ENCODE results near the gene IPO4.

The IPO4 gene

GRCh38 chr14:24188251-24189058 lies at the start of gene IPO4:
Gene IPO4, minus strand, starts transcription at chr14:24188816. Its CDS starts 29 bp downstream, at chr14:24188787.
- peaks cover 47% of the 10 kb centered on the region for H3K4me1 Mint-ChIP-seq (ENCODE audit: low read depth)
- peak within 1 kb of the TSS; percentile 81 for H3K27ac Mint-ChIP-seq
- peaks cover 78% of the 10 kb centered on the region for H3K36me3 Mint-ChIP-seq (ENCODE audit: low read depth)
- intact Hi-C loops (cut with micrococcal nuclease) = loop anchor here (1.0 to 2.0 kb wide), 3 partner anchors 42 to 74 kb away; partner anchors contain the start of genes DCAF11, GMPR2, NEDD8 and NRL
- peak within 1 kb of the TSS; percentile 85 for H3K4me3 Mint-ChIP-seq
- no peaks in the 10 kb centered on the region for H3K27me3 Mint-ChIP-seq
- no peaks in the 10 kb centered on the region for H3K9me3 Mint-ChIP-seq

- H3K36me3 Mint-ChIP-seq (ENCODE audit: low read depth) = peaks cover 89% of the 10 kb centered on the region
- H3K4me1 Mint-ChIP-seq (ENCODE audit: low read depth) = peaks cover 90% of the 10 kb centered on the region
- H3K27ac Mint-ChIP-seq = no peak overlapping the region
- intact Hi-C loops (cut with micrococcal nuclease) = no loop called here
- no peaks in the 10 kb centered on the region for H3K27me3 Mint-ChIP-seq
- H3K4me3 Mint-ChIP-seq = no peak overlapping the region
- no peaks in the 10 kb centered on the region for H3K9me3 Mint-ChIP-seq
These were observed 49.5 kb upstream of the IPO4 start for GRCh38 chr14:24238123-24238522.

DNA sequence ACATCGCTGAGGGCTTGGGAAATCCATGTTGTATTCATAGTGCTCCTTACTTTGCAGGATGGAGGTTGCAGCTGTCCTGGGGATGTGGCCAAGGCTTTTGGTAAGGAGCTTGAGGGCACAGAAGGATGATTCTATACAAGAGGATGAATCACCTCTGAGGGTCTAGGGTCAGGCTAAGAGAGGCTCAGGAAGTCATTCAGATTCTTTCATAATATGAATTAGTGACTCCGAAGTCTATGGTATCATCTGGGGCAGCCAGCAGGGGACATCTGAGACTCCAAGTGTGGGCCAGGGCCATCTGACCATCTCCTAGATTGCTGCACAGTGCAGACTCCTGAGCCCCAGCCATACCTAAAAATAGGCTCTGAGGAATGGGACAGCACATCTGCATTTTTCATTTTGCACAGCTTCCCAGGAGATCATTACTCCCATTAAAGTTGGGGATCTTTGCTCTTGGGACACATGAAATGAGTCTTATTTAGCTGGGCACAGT lies 48.9 kb upstream of the IPO4 start:
- no peak overlapping the region for H3K4me3 Mint-ChIP-seq
- no peak overlapping the region for H3K27ac Mint-ChIP-seq
- H3K9me3 Mint-ChIP-seq = no peaks in the 10 kb centered on the region
- H3K27me3 Mint-ChIP-seq = no peaks in the 10 kb centered on the region
- H3K4me1 Mint-ChIP-seq (ENCODE audit: low read depth) = peaks cover 85% of the 10 kb centered on the region
- intact Hi-C loops (cut with micrococcal nuclease) = no loop called here
- H3K36me3 Mint-ChIP-seq (ENCODE audit: low read depth) = peaks cover 83% of the 10 kb centered on the region

DNA sequence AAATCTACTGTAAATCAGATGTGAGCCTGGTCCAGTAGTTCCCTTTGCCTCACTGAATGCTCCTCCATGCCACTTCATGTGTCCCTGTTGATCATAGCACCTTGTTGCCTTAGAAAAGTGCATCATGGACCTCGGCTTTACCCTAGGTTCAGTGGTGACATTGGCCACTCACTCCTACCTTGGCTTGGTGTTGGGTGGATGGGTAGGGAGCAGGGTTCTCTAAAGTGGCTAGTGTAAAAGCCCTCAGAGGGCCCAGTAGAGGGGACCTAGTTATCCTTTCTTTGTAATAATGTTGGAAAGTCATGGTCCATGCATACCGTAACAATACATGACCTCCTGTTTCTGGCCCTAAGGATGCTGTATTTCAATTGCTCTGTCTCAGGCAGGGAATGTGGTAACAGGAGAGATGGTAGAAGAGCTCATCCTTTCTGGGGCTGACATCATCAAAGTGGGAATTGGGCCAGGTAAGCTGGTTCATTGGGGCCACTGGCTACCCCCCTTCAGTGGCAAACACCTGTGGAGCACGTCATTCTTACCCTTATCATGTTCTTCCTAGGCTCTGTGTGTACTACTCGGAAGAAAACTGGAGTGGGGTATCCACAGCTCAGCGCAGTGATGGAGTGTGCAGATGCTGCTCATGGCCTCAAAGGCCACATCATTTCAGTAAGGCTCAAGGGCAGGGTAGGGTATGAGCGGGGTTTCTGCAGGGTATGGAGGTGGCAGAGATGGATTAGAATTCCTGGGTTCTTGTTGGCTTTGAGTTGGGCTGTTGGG lies 48.3 kb upstream of the IPO4 start:
- H3K9me3 Mint-ChIP-seq = no peaks in the 10 kb centered on the region
- intact Hi-C loops (cut with micrococcal nuclease) = no loop called here
- H3K27ac Mint-ChIP-seq = no peak overlapping the region
- H3K4me3 Mint-ChIP-seq = no peak overlapping the region
- no peaks in the 10 kb centered on the region for H3K27me3 Mint-ChIP-seq
- H3K4me1 Mint-ChIP-seq (ENCODE audit: low read depth) = peaks cover 82% of the 10 kb centered on the region
- H3K36me3 Mint-ChIP-seq (ENCODE audit: low read depth) = peaks cover 82% of the 10 kb centered on the region

GRCh38 chr14:24235804-24236688 lies 47.4 kb upstream of the IPO4 start:
- peaks cover 81% of the 10 kb centered on the region for H3K36me3 Mint-ChIP-seq (ENCODE audit: low read depth)
- no peaks in the 10 kb centered on the region for H3K9me3 Mint-ChIP-seq
- H3K27ac Mint-ChIP-seq = no peak overlapping the region
- intact Hi-C loops (cut with micrococcal nuclease) = no loop called here
- no peak overlapping the region for H3K4me3 Mint-ChIP-seq
- H3K27me3 Mint-ChIP-seq = no peaks in the 10 kb centered on the region
- peaks cover 84% of the 10 kb centered on the region for H3K4me1 Mint-ChIP-seq (ENCODE audit: low read depth)

DNA sequence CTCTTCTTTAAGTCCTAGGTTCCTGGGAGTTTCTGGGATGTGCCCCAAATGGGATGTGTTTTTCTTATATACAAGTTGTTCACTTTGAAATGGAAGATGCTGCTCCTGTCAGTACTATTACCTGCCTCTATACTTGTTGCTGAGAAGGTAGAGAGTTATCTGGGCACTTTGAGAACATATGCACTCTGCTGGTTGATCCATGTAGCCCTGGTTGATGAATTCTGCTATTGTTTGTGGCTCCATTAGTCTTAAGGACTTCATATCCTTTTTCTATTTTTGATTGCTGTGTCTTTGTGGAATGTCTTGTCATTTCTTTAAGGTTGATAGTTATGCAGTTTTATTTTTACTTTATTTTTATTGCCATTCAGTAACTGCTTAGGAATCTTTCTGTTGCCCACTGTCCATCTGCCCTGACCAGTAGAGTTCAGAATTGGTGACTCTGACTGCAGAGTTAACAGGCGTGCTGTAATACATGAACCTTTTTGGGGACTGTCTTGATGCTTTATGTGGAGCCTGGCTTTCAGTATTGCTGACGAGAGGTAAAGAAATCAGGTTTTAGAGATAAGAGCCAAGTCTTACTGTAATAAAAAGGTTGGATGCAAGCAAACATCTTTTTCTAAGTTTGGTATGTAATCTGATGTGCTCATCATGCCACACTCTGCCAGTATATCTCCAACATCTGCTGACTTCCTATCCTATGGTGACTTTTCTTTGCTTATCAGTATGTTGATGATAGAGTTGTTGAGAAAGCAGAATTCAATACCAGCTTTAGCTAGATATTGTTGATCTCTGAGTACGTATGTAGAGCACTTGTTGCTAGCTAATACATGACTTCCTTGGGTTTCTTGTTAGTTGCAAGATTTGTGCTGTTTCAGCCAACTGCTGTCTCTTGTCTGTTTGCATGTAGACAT lies 45.7 kb upstream of the IPO4 start:
- no peaks in the 10 kb centered on the region for H3K9me3 Mint-ChIP-seq
- peaks cover 69% of the 10 kb centered on the region for H3K36me3 Mint-ChIP-seq (ENCODE audit: low read depth)
- H3K4me1 Mint-ChIP-seq (ENCODE audit: low read depth) = peaks cover 74% of the 10 kb centered on the region
- H3K27ac Mint-ChIP-seq = no peak overlapping the region
- no peaks in the 10 kb centered on the region for H3K27me3 Mint-ChIP-seq
- no peak overlapping the region for H3K4me3 Mint-ChIP-seq
- intact Hi-C loops (cut with micrococcal nuclease) = no loop called here

DNA sequence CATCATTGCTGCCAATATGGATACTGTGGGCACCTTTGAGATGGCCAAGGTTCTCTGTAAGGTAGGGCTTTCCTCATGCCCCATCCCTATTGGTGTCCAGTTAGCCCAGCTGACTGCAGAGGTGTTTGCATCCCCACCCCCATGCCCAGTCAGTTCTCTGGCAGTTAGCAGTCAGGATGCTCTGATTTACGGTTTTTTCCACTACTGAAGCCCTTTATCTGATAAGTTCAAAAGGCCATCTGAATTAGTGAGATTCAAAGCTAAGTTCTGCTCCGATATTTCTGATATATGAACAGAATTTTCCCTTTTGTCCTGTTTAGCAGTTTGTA lies 44.9 kb upstream of the IPO4 start:
- Mint-ChIP-seq H3K36me3 (ENCODE audit: low read depth) (peaks cover 63% of the 10 kb centered on the region), H3K4me3 (peak overlapping the region; percentile 92), H3K4me1 (ENCODE audit: low read depth) (peaks cover 70% of the 10 kb centered on the region), H3K27ac (peak overlapping the region; percentile 88), H3K9me3 (no peaks in the 10 kb centered on the region), H3K27me3 (no peaks in the 10 kb centered on the region)
- intact Hi-C loops (cut with micrococcal nuclease) = loop anchor here (2.0 kb wide), 1 partner anchor 87 kb away; the partner anchor contains the start of genes PSME2 and RNF31

- intact Hi-C loops (cut with micrococcal nuclease) = loop anchor here (1.0 to 2.0 kb wide), 4 partner anchors 9 to 86 kb away; partner anchors contain the start of genes IPO4, MDP1, PSME2 and RNF31
- peaks cover 68% of the 10 kb centered on the region for H3K4me1 Mint-ChIP-seq (ENCODE audit: low read depth)
- H3K9me3 Mint-ChIP-seq = no peaks in the 10 kb centered on the region
- no peaks in the 10 kb centered on the region for H3K27me3 Mint-ChIP-seq
- peak within 1 kb of the TSS; percentile 92 for H3K4me3 Mint-ChIP-seq
- H3K36me3 Mint-ChIP-seq (ENCODE audit: low read depth) = peaks cover 63% of the 10 kb centered on the region
- H3K27ac Mint-ChIP-seq = peak within 1 kb of the TSS; percentile 88
These were observed 44.3 kb upstream of the IPO4 start, which contains the start of gene GMPR2 for GRCh38 chr14:24232645-24233537. Gene GMPR2, plus strand, starts transcription at chr14:24232929. Its CDS starts 325 bp downstream, at chr14:24233254.

- Mint-ChIP-seq H3K36me3 (ENCODE audit: low read depth) (peaks cover 63% of the 10 kb centered on the region), H3K4me3 (peak within 1 kb of the TSS; percentile 92), H3K9me3 (no peaks in the 10 kb centered on the region), H3K27ac (peak within 1 kb of the TSS; percentile 88), H3K27me3 (no peaks in the 10 kb centered on the region), H3K4me1 (ENCODE audit: low read depth) (peaks cover 66% of the 10 kb centered on the region)
- intact Hi-C loops (cut with micrococcal nuclease) = loop anchor here (1.0 to 2.0 kb wide), 4 partner anchors 10 to 85 kb away; partner anchors contain the start of genes IPO4, MDP1, PSME2 and RNF31
These were observed 43.6 kb upstream of the IPO4 start, which contains the start of gene NEDD8 for GRCh38 chr14:24232121-24232644. Gene NEDD8, minus strand, starts transcription at chr14:24232367. Its CDS starts 100 bp downstream, at chr14:24232267.

DNA sequence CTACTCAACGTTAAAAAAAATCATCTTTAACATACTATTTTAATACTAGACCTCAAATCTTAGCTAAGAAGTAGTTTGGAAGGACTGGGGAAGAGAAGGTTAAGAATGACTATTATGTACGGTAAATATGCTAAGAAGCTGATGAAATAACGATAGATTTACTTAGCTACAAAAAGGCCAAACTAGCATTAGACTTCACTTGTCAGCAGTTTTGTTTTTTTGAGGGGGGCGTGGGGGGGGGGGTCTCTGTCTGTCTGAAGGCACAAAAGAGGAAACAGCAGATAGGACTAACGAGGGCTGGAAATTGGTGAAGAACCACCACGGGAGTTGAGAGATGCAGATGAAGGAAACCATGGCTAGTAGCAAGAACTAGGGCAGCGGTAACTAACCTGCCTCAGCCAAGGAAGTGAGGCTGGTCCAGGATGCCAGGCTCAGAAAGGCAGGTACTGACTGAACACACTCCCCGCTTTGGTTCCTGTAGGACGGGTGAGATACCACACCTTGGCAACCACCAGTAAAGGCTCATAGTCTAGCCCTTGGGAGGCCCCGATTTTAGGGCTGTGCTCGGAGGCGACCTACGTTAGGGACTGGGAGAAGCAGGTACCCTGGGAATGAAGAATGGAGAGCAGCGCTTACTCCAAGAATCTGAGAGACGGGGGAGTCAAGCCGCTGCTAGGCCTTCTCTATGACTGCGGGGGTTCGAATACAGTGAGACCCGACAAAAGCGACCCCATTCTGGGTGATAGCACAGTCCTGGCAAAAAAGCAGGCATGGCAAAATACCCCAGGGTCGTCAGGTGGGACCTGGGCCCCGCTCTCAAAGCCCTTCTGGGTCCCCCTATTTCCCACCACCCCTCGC lies 42.9 kb upstream of the IPO4 start:
- H3K36me3 Mint-ChIP-seq (ENCODE audit: low read depth) = peaks cover 59% of the 10 kb centered on the region
- H3K27ac Mint-ChIP-seq = peak overlapping the region; percentile 88
- intact Hi-C loops (cut with micrococcal nuclease) = loop anchor here (1.0 to 2.0 kb wide), 4 partner anchors 11 to 85 kb away; partner anchors contain the start of genes IPO4, MDP1, PSME2 and RNF31
- H3K4me3 Mint-ChIP-seq = peak overlapping the region; percentile 92
- H3K9me3 Mint-ChIP-seq = no peaks in the 10 kb centered on the region
- H3K27me3 Mint-ChIP-seq = no peaks in the 10 kb centered on the region
- peaks cover 62% of the 10 kb centered on the region for H3K4me1 Mint-ChIP-seq (ENCODE audit: low read depth)

DNA sequence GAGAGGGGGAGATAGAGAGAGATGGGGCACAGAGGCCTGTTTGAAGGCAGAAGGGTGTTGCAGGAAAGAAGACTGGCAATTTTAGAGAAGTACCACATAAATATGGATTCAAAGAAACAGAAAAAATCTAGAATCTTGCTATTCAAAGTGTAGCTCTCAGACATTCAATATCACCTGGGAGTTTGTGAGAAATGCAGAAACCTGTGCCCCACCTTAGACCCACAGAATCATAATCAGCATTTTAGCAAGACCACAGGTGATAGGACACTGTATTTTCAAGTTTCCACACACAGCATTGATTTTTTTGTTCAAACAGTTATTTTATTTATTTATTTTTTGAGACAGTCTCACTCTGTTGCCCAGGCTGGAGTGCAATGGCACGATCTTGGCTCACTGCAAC lies 40.3 kb upstream of the IPO4 start:
- peak overlapping the region; percentile 25 for H3K27ac Mint-ChIP-seq
- H3K4me1 Mint-ChIP-seq (ENCODE audit: low read depth) = peaks cover 42% of the 10 kb centered on the region

More for the DNA sequence above, 40.3 kb upstream of the IPO4 start:
- Mint-ChIP-seq H3K27me3 (no peaks in the 10 kb centered on the region), H3K9me3 (no peaks in the 10 kb centered on the region), H3K36me3 (ENCODE audit: low read depth) (peaks cover 55% of the 10 kb centered on the region), H3K4me3 (no peak overlapping the region)
- intact Hi-C loops (cut with micrococcal nuclease) = no loop called here
